ENCODE results near the gene KCNA4.

KCNA4 gene

DNA sequence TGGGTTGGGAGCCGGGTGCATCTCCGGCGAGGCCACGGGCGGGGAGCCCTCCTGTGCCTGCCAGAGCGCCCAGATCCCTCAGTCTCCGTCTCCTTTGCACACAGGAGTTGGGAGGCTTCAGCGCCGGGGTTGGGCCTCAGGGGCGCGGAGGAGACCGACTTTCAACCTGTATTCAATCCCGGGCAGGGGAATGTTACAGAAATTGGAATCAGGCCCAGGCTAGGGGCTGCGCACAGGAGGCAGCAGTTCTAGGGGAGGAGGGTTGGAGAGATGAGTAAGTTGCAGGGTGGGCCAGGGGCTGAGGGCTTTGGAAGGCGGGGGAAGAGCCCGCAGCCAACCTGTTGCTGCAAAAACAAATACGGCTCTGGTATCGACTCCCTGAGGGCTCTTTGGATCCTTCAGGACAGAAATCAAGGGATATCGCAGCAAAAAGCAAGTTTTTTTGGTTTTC, 640 bp upstream of the KCNA4 start:
- H3K4me3 ChIP-seq (replicated peaks; ENCODE audit: low read depth, low read length): peak overlapping the region; percentile 52
- no peak for TF ChIP-seq CTCF (IDR thresholded peaks at IDR 0.05; ENCODE audit: low read length, missing control alignments)
- DNase-seq (ENCODE audit: low read depth): no peak

- H3K4me3 ChIP-seq (replicated peaks; ENCODE audit: low read depth, low read length): peak overlapping the region; percentile 52
- TF ChIP-seq CTCF (IDR thresholded peaks at IDR 0.05; ENCODE audit: low read length, missing control alignments): no peak
- no peak for DNase-seq (ENCODE audit: low read depth)
These were observed 961 bp downstream of the KCNA4 start for GRCh38 chr11:30015725-30016412.

DNA sequence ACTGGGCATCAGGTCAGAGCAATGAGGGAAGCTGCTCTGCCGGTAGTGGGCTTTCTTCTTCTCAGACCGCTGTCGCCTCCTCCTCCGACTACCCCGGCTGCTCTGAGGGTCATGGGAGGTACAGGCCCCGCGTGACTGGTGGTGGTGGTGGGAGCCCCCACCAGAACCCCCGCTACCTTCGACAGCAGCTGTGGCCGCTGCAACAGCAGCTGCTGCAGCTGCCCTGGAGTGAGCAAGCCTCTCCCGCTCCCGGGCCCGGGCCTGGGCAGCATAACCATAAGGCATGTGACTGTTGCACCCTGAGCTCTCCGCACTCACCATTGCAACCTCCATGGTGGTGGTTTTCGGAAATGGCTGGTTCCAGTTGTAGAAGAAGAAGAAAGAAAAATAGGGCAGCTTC, 4.5 kb downstream of the KCNA4 start:
- DNase-seq (ENCODE audit: low read depth): no peak
- no peak for TF ChIP-seq CTCF (IDR thresholded peaks at IDR 0.05; ENCODE audit: low read length, missing control alignments)
- no peak overlapping the region for H3K4me3 ChIP-seq (replicated peaks; ENCODE audit: low read depth, low read length)

DNA sequence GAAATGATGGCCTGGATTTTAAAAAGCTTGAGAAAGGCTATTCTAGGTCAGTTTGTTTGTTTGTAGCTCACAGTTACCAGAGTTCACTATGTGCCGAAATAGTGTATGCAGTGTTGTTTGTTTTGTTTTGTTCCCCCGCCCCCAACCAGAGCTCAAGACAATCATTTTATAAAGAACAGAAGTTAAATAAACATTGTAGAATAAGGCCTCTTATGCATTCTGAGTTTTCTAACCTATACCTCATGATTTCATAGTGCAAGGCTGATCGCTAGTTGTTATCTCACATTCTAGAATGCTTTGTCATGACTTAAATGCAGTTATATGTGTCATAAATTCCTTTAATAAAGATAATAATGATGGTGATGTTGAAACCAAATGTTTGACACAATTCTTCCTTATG, 7.8 kb downstream of the KCNA4 start:
- no peak overlapping the region for H3K4me3 ChIP-seq (replicated peaks; ENCODE audit: low read depth, low read length)
- TF ChIP-seq CTCF (IDR thresholded peaks at IDR 0.05; ENCODE audit: low read length, missing control alignments): no peak
- peak; percentile 70 for DNase-seq (ENCODE audit: low read depth)

DNA sequence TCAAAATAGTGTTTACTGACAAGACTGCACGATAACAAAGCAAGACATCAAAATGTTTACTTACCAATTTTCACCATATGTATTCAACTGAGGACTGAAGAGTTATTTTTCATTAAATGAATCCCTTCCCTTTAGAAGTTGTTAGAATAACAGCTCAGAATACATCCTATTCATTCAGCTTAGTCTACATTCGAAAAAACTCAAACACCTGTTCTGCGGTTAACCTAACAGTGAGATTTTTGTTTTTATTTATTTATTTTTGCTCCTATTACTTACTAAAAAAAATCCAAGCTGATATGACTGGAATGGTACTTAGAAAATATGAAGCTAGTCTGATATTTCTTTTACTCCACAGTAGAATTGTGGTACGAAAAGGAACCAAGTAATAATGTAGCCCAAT, 10.0 kb downstream of the KCNA4 start:
- no peak for TF ChIP-seq CTCF (IDR thresholded peaks at IDR 0.05; ENCODE audit: low read length, missing control alignments)
- DNase-seq (ENCODE audit: low read depth): no peak
- H3K4me3 ChIP-seq (replicated peaks; ENCODE audit: low read depth, low read length): no peak overlapping the region

- TF ChIP-seq CTCF (IDR thresholded peaks at IDR 0.05; ENCODE audit: low read length, missing control alignments): no peak
- H3K4me3 ChIP-seq (replicated peaks; ENCODE audit: low read depth, low read length): no peak overlapping the region
- DNase-seq (ENCODE audit: low read depth): no peak
These were observed 14.6 kb downstream of the KCNA4 start for GRCh38 chr11:30002157-30002785.

Measured in fibroblast of pulmonary artery (primary cell).